Neural cell (in vitro differentiated cells): ENCODE results near the gene MRPL24. TPM values are rescaled to one million over a fixed set of nuclear protein-coding genes. Genes with fewer than 3 reads are reported as not detected.

Experiments used
- H2AFZ ChIP-seq: fragments of 200-600, 300-800 bp; sonication (generic), shearing (Covaris generic); 2 replicates; pipeline ENCODE4 v1.6.0; 2014; ENCODE audit warnings: low read depth, mild to moderate bottlenecking, antibody characterized with exemption, low read length, moderate library complexity
- H3F3A ChIP-seq: fragments of 200-600 bp; shearing (Covaris generic); 2 replicates; pipeline ENCODE4 v1.6.1; 2016; ENCODE audit warnings: mild to moderate bottlenecking, moderate library complexity, mixed read lengths, antibody characterized with exemption, low read length; ENCODE audit not compliant: insufficient read depth, poor library complexity, severe bottlenecking
- H3K27ac ChIP-seq: fragments of 200-600, 300-800 bp; sonication (generic), shearing (Covaris generic); 2 replicates; pipeline ENCODE4 v1.5.1; 2014; ENCODE audit warnings: mild to moderate bottlenecking, low read length, moderate library complexity
- H3K27me3 ChIP-seq: fragments of 300-800, 200-600 bp; sonication (generic), shearing (Covaris generic); 2 replicates; pipeline ENCODE4 v1.6.0; 2014; ENCODE audit warnings: mild to moderate bottlenecking, low read depth, low read length, moderate library complexity; ENCODE audit not compliant: insufficient read depth
- H3K36me3 ChIP-seq: fragments of 300-800, 200-600 bp; sonication (generic), shearing (Covaris generic); 2 replicates; pipeline ENCODE4 v1.5.1; 2014; ENCODE audit warnings: mild to moderate bottlenecking, antibody characterized with exemption, low read length, moderate library complexity; ENCODE audit not compliant: insufficient read depth
- H3K4me2 ChIP-seq: fragments of 300-800, 200-600 bp; sonication (generic), shearing (Covaris generic); 2 replicates; pipeline ENCODE4 v1.6.0; 2014; ENCODE audit warnings: mild to moderate bottlenecking, low read length
- H3K4me3 ChIP-seq: fragments of 300-800, 200-600 bp; sonication (generic), shearing (Covaris generic); 2 replicates; pipeline ENCODE4 v1.5.1; 2014; ENCODE audit warnings: mild to moderate bottlenecking, low read length, moderate library complexity
- H3K79me2 ChIP-seq: fragments of 200-600 bp; shearing (Covaris generic); replicated peaks from 2 replicates; pipeline ENCODE4 v1.6.0; 2014; ENCODE audit warnings: mild to moderate bottlenecking, low read length, moderate library complexity; ENCODE audit not compliant: insufficient read depth
- H3K9ac ChIP-seq: fragments of 300-800, 200-600 bp; sonication (generic), shearing (Covaris generic); 2 replicates; pipeline ENCODE4 v1.6.1; 2016; ENCODE audit warnings: mild to moderate bottlenecking, low read length, mixed read lengths
- H3K9me2 ChIP-seq: fragments of 200-600 bp; shearing (Covaris generic); 2 replicates; pipeline ENCODE4 v1.6.1; 2016; ENCODE audit warnings: mild to moderate bottlenecking, low read length, mixed read lengths; ENCODE audit not compliant: insufficient read depth
- H3K9me3 ChIP-seq: fragments of 200-600, 300-800 bp; sonication (generic), shearing (Covaris generic); 2 replicates; pipeline ENCODE4 v1.6.1; 2016; ENCODE audit warnings: mild to moderate bottlenecking, mixed run types, low read length, moderate library complexity, mixed read lengths
- H4K20me1 ChIP-seq: fragments of 200-600 bp; shearing (Covaris generic); 2 replicates; pipeline ENCODE4 v1.6.1; 2016; ENCODE audit warnings: mild to moderate bottlenecking, mixed run types; ENCODE audit not compliant: insufficient read depth
- CTCF ChIP-seq: fragments of 450-650 bp; IDR thresholded peaks from 2 replicates; pipeline ENCODE4 v1.5.1; 2014; ENCODE audit warnings: antibody characterized with exemption, mild to moderate bottlenecking, moderate library complexity; ENCODE audit not compliant: poor library complexity, severe bottlenecking
- EP300 ChIP-seq: fragments of 450-650 bp; conservative IDR thresholded peaks from 2 replicates; pipeline ENCODE4 v1.6.1; 2014; ENCODE audit warnings: antibody characterized with exemption, mild to moderate bottlenecking, moderate library complexity; ENCODE audit not compliant: poor library complexity, severe bottlenecking
- EZH2 ChIP-seq: fragments of 200-600, 300-800 bp; shearing (Covaris generic), sonication (generic); IDR thresholded peaks from 2 replicates; pipeline ENCODE4 v1.6.1; 2014; ENCODE audit warnings: antibody characterized with exemption, low read length, borderline replicate concordance, mild to moderate bottlenecking; ENCODE audit not compliant: insufficient read depth, poor library complexity, severe bottlenecking
- MXI1 ChIP-seq: fragments of 450-650 bp; conservative IDR thresholded peaks from 2 replicates; pipeline ENCODE4 v1.6.1; 2014; ENCODE audit warnings: antibody characterized with exemption, mild to moderate bottlenecking; ENCODE audit not compliant: poor library complexity, severe bottlenecking
- POLR2AphosphoS5 ChIP-seq: IDR thresholded peaks from 2 replicates; pipeline ENCODE4 v1.6.1; 2012
- RAD21 ChIP-seq: fragments of 450-650 bp; conservative IDR thresholded peaks from 2 replicates; pipeline ENCODE4 v1.6.1; 2014; ENCODE audit warnings: antibody characterized with exemption, mild to moderate bottlenecking, moderate library complexity
- REST ChIP-seq: IDR thresholded peaks from 2 replicates; pipeline ENCODE4 v1.6.1; 2012; ENCODE audit warnings: borderline replicate concordance
- SMC3 ChIP-seq: fragments of 450-650 bp; conservative IDR thresholded peaks from 2 replicates; pipeline ENCODE4 v1.6.1; 2014; ENCODE audit warnings: antibody characterized with exemption, mild to moderate bottlenecking, moderate library complexity; ENCODE audit not compliant: poor library complexity
- TAF1 ChIP-seq: IDR thresholded peaks from 2 replicates; pipeline ENCODE4 v1.6.1; 2012; ENCODE audit warnings: low read depth
- polyA plus RNA-seq: library from polyadenylated mRNA; depleted of rRNA; stranded (reverse); fragments of >200 nt; gene quantifications from 2 replicates; pipeline ENCODE4 v1.2.3, GENCODE V29; 2014

The MRPL24 gene
- polyA plus RNA-seq, 1 donor from 2014 or later = 56.5 TPM

- no peak overlapping the region for H2AFZ ChIP-seq
- no peak overlapping the region for H3K9ac ChIP-seq
- H3K27ac ChIP-seq = no peak overlapping the region
- no peak for TF ChIP-seq TAF1
- TF ChIP-seq CTCF = no peak
- TF ChIP-seq MXI1 = no peak
- TF ChIP-seq EP300 = no peak
- TF ChIP-seq EZH2 = no peak
- TF ChIP-seq REST = no peak
- TF ChIP-seq RAD21 = no peak
- TF ChIP-seq SMC3 = no peak
- no peak for TF ChIP-seq POLR2AphosphoS5
- H3K36me3 ChIP-seq = no peaks in the 10 kb centered on the region
- no peaks in the 10 kb centered on the region for H3K79me2 ChIP-seq
- H3K9me2 ChIP-seq = no peaks in the 10 kb centered on the region
- no peaks in the 10 kb centered on the region for H3F3A ChIP-seq
- no peak overlapping the region for H3K4me3 ChIP-seq
- no peak overlapping the region for H3K4me2 ChIP-seq
- H4K20me1 ChIP-seq = no peaks in the 10 kb centered on the region
- H3K27me3 ChIP-seq = no peaks in the 10 kb centered on the region
- no peaks in the 10 kb centered on the region for H3K9me3 ChIP-seq
Measured at GRCh38 chr1:156690675-156691036, 50.2 kb downstream of the MRPL24 start.

- Histone ChIP-seq H3K9ac (no peak overlapping the region), H3K9me3 (no peaks in the 10 kb centered on the region), H3K27ac (no peak overlapping the region), H2AFZ (no peak overlapping the region), H3F3A (no peaks in the 10 kb centered on the region), H3K4me2 (no peak overlapping the region), H3K9me2 (no peaks in the 10 kb centered on the region), H3K4me3 (peak overlapping the region; percentile 51), H3K36me3 (no peaks in the 10 kb centered on the region), H3K27me3 (no peaks in the 10 kb centered on the region), H4K20me1 (no peaks in the 10 kb centered on the region), H3K79me2 (no peaks in the 10 kb centered on the region)
- no peak for TF ChIP-seq TAF1
- TF ChIP-seq CTCF = no peak
Measured at GRCh38 chr1:156689953-156690674, 50.8 kb downstream of the MRPL24 start.
